Activated T-helper 17 cell treated with anti-CD3 and anti-CD28 coated beads, Interleukin-2, amount 50 U/mL, for 72 hours (primary cell): ENCODE results near the gene LMNTD2. TPM values are rescaled to one million over a fixed set of nuclear protein-coding genes. Genes with fewer than 3 reads are reported as not detected.
A peak's percentile ranks its signal among the peaks of the same experiment; 100 is the strongest.

Source experiments
- ATAC-seq: fragments of 150-1000 bp; cut with Tn5 transposase; replicated peaks from 2 replicates; pipeline ENCODE4 v1.10.0; 2021; ENCODE audit warnings: mild to moderate bottlenecking, moderate library complexity
- H3K27ac Mint-ChIP-seq: one replicate; pipeline ENCODE4 v1.8.0; 2022; ENCODE audit warnings: mixed read lengths
- H3K27me3 Mint-ChIP-seq: one replicate; pipeline ENCODE4 v1.8.0; 2022; ENCODE audit warnings: mixed read lengths
- H3K36me3 Mint-ChIP-seq: one replicate; pipeline ENCODE4 v1.8.0; 2022; ENCODE audit warnings: low read depth, mild to moderate bottlenecking, mixed read lengths
- H3K4me1 Mint-ChIP-seq: one replicate; pipeline ENCODE4 v1.8.0; 2022; ENCODE audit warnings: mixed read lengths
- H3K4me3 Mint-ChIP-seq: one replicate; pipeline ENCODE4 v1.8.0; 2022; ENCODE audit warnings: mild to moderate bottlenecking, mixed read lengths
- H3K9me3 Mint-ChIP-seq: one replicate; pipeline ENCODE4 v1.8.0; 2022; ENCODE audit warnings: mixed read lengths
- total RNA-seq, 2 donors: library from RNA; stranded (reverse); gene quantifications; one replicate each; pipeline ENCODE4 v1.2.3, GENCODE V29; 2022

LMNTD2 gene
- total RNA-seq, 2 donors from 2014 or later: 2.7 to 6.6 TPM

DNA sequence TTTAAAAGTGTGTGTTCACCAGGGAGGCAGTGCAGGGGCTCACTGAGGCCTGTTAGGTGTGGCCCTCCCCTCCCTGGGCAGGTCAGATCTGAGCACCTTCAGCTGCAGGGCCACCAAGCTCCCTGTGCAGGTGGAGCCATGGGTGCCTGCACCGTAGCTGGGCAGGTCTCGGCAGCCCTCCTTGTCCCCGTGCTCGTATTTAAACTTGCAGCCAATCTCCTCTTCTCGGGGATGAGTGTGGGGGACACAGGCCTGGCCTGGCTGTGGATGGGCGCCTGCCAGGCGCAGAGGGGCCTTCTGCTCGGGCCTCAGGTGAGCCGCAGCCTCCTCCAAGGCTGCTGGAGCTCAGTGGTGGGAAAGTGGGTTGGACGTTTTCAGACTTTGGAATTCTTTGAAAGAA, 34.9 kb upstream of the LMNTD2 start:
- Mint-ChIP-seq H3K36me3 (peaks cover 93% of the 10 kb centered on the region), H3K4me3 (no peak overlapping the region), H3K27ac (no peak overlapping the region), H3K27me3 (no peaks in the 10 kb centered on the region), H3K4me1 (peaks cover 5% of the 10 kb centered on the region), H3K9me3 (no peaks in the 10 kb centered on the region)
- ATAC-seq: no peak

DNA sequence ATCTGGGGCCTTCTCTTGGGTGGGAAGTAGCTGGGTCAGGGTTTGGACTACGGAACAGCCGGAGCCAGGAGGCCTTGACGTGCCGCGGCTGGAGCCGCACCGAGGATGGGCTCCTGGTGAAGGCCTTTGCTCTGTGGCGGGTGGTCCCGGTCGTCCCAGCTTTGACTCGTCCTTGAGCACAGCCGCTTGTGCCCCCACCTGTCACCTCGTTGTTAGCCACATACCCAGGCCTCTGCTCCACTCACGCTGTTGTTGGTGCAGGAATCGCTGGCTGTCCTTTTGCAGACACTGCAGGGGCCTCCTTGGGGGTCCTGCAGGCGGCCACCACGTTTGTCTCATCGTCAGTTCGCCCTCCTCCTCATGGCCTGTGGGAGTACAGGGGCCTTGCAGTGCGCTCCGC, 32.8 kb upstream of the LMNTD2 start:
- H3K36me3 Mint-ChIP-seq: peaks cover 93% of the 10 kb centered on the region
- no peak overlapping the region for H3K4me3 Mint-ChIP-seq
- no peaks in the 10 kb centered on the region for H3K27me3 Mint-ChIP-seq
- H3K27ac Mint-ChIP-seq: no peak overlapping the region
- peaks cover 5% of the 10 kb centered on the region for H3K4me1 Mint-ChIP-seq
- no peaks in the 10 kb centered on the region for H3K9me3 Mint-ChIP-seq
- no peak for ATAC-seq

DNA sequence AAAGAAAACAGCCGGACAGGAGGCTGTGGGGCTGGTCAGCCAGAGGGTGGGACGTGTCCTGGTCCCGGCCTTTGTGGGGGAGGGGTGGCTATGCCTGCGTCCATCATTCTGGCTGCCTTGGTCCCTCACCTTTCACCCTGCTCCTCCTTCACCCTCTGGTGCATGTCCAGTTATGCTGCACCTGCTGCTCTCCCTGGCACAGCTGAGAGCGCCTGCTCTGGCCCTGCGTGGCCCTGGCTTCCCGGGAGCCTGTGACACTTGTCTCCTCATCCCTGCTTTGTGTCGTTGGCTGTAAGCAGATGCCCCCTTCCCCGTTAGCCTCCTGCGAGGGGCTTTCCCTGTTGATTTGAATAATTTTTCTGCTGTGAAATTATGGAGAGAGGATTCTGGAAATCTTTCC, 32.4 kb upstream of the LMNTD2 start:
- H3K27me3 Mint-ChIP-seq: no peaks in the 10 kb centered on the region
- no peak overlapping the region for H3K27ac Mint-ChIP-seq
- H3K4me1 Mint-ChIP-seq: peaks cover 5% of the 10 kb centered on the region
- peaks cover 93% of the 10 kb centered on the region for H3K36me3 Mint-ChIP-seq
- no peak overlapping the region for H3K4me3 Mint-ChIP-seq
- ATAC-seq: no peak
- H3K9me3 Mint-ChIP-seq: no peaks in the 10 kb centered on the region

DNA sequence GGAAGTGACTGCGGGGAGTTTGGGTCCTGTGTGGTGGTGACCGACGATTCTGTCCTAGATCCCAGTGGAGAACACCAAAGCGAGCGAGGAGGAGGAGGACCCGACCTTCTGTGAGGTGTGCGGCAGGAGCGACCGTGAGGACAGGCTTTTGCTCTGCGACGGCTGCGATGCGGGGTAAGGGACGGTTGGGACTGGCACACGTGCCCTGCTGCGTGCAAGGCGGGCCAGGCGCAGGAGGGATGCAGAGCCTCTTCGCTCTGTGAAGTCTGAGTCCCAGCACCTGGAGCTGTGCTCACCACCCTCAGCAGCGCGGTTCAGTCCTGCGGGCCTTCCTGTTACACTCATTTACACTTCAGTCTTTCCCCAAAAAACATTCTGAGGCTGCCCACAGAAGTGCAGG, 32.0 kb upstream of the LMNTD2 start:
- ATAC-seq: no peak
- H3K4me1 Mint-ChIP-seq: peaks cover 7% of the 10 kb centered on the region
- H3K27ac Mint-ChIP-seq: no peak overlapping the region
- no peaks in the 10 kb centered on the region for H3K27me3 Mint-ChIP-seq
- H3K36me3 Mint-ChIP-seq: peaks cover 97% of the 10 kb centered on the region
- H3K4me3 Mint-ChIP-seq: no peak overlapping the region
- no peaks in the 10 kb centered on the region for H3K9me3 Mint-ChIP-seq

GRCh38 chr11:590997-591396, 30.5 kb upstream of the LMNTD2 start:
- Mint-ChIP-seq H3K4me3 (no peak overlapping the region), H3K27ac (no peak overlapping the region), H3K27me3 (no peaks in the 10 kb centered on the region), H3K4me1 (peaks cover 11% of the 10 kb centered on the region), H3K36me3 (peaks cover 93% of the 10 kb centered on the region), H3K9me3 (no peaks in the 10 kb centered on the region)
- ATAC-seq: no peak

GRCh38 chr11:589798-590197, 29.3 kb upstream of the LMNTD2 start:
- Mint-ChIP-seq H3K27ac (no peak overlapping the region), H3K9me3 (no peaks in the 10 kb centered on the region), H3K36me3 (peaks cover 85% of the 10 kb centered on the region), H3K27me3 (no peaks in the 10 kb centered on the region), H3K4me3 (no peak overlapping the region), H3K4me1 (peaks cover 11% of the 10 kb centered on the region)
- no peak for ATAC-seq

DNA sequence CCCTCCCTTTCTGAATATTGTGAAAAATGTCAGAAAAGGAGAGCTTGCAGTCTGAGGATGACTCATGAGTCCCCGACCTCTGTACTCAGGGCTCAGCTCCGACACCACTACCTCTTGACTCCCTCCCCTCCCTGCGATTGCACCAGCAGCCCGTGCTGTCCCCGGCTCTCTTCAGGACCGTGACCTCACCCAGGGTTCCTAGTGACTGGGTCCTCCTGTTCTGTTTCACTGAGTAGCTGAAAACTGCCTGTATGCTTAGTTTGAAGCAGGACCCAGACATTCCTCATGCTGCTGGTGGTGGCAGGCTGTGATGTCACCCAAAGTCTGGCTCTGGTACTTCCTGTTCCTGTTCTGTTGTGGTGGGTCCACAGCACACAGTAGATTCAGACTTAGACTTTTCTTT, 27.4 kb upstream of the LMNTD2 start:
- ATAC-seq: peak; percentile 98
- Mint-ChIP-seq H3K27me3 (no peaks in the 10 kb centered on the region), H3K4me1 (peaks cover 11% of the 10 kb centered on the region), H3K36me3 (peaks cover 81% of the 10 kb centered on the region), H3K9me3 (no peaks in the 10 kb centered on the region), H3K4me3 (peak overlapping the region; percentile 68), H3K27ac (peak overlapping the region; percentile 87)

DNA sequence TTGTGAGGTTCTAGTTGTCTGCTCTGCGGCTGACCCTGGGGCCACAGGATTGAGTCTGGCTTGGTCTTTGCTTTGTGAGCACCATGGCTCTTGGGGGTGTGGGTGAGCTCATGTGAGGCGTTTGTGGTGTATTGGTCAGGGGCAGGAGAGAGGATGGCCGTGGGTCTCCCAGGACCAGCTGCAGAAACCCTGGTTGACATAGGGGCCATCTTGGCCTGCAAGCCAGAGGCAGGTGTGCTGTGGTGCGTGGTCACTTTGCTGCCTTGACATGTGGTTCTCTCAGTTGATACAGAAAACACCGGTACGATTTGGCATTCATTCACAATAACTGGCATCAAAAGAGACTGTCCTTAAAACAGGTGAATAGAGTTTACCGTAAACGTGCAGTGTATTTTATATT, 27.0 kb upstream of the LMNTD2 start:
- peak overlapping the region; percentile 87 for H3K27ac Mint-ChIP-seq

GRCh38 chr11:586376-587316, 26.1 kb upstream of the LMNTD2 start:
- peaks cover 13% of the 10 kb centered on the region for H3K4me1 Mint-ChIP-seq
- no peaks in the 10 kb centered on the region for H3K9me3 Mint-ChIP-seq
- H3K27ac Mint-ChIP-seq: peak overlapping the region; percentile 41
- no peaks in the 10 kb centered on the region for H3K27me3 Mint-ChIP-seq
- no peak for ATAC-seq
- H3K36me3 Mint-ChIP-seq: peaks cover 81% of the 10 kb centered on the region
- peak overlapping the region; percentile 68 for H3K4me3 Mint-ChIP-seq

More for the DNA sequence above, 27.0 kb upstream of the LMNTD2 start:
- H3K4me3 Mint-ChIP-seq: peak overlapping the region; percentile 68
- peaks cover 81% of the 10 kb centered on the region for H3K36me3 Mint-ChIP-seq
- H3K9me3 Mint-ChIP-seq: no peaks in the 10 kb centered on the region
- peaks cover 11% of the 10 kb centered on the region for H3K4me1 Mint-ChIP-seq
- ATAC-seq: peak; percentile 43
- H3K27me3 Mint-ChIP-seq: no peaks in the 10 kb centered on the region

DNA sequence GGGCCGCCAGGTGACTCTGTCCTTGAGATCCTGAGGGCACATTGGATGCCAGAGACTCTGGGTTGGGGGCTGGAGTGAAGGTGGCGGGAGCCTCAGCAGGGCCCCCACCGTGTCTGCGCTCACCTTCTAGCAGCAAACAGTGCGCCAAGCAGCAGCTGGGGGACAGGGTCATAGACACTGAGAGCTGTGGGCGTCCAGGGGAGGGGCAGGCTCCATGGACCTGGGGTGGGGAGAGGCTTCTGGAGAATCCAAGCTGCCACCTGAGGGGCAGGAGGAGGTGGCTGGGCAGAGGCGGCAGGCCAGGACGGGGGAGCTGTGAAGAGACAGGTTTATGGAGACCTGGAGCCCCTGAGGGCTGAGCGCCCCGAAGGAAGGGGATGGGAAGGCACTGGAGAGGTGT, 23.7 kb upstream of the LMNTD2 start:
- Mint-ChIP-seq H3K4me3 (no peak overlapping the region), H3K27me3 (no peaks in the 10 kb centered on the region), H3K4me1 (peaks cover 19% of the 10 kb centered on the region), H3K27ac (no peak overlapping the region), H3K36me3 (peaks cover 73% of the 10 kb centered on the region), H3K9me3 (no peaks in the 10 kb centered on the region)
- no peak for ATAC-seq

- Mint-ChIP-seq H3K4me3 (no peak overlapping the region), H3K27ac (no peak overlapping the region)
Observed at GRCh38 chr11:581752-582151, 21.2 kb upstream of the LMNTD2 start.

DNA sequence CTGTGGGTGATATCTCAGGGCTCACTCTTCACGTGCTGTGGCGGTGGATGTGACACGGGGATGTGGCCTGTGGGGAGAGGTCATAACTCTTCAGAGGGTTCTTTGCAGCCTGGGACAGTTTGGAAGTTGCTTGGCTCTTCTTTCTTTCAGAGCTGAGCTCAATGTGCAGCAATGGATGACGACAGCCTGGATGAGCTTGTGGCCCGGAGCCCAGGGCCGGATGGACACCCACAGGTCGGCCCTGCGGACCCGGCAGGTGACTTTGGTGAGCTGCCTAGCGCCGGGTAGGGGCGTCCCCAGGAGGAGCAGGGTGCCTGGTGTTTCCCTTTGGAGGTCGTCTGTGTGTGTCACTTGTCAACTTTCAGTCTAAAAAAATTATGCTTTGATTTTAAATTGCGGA, 20.8 kb upstream of the LMNTD2 start:
- Mint-ChIP-seq H3K4me1 (peaks cover 11% of the 10 kb centered on the region), H3K9me3 (no peaks in the 10 kb centered on the region), H3K4me3 (no peak overlapping the region), H3K27me3 (no peaks in the 10 kb centered on the region), H3K36me3 (peaks cover 67% of the 10 kb centered on the region), H3K27ac (peak overlapping the region; percentile 9)
- ATAC-seq: no peak

More at GRCh38 chr11:581752-582151, 21.2 kb upstream of the LMNTD2 start:
- peaks cover 69% of the 10 kb centered on the region for H3K36me3 Mint-ChIP-seq
- H3K27me3 Mint-ChIP-seq: no peaks in the 10 kb centered on the region
- no peak for ATAC-seq
- no peaks in the 10 kb centered on the region for H3K9me3 Mint-ChIP-seq
- peaks cover 13% of the 10 kb centered on the region for H3K4me1 Mint-ChIP-seq

DNA sequence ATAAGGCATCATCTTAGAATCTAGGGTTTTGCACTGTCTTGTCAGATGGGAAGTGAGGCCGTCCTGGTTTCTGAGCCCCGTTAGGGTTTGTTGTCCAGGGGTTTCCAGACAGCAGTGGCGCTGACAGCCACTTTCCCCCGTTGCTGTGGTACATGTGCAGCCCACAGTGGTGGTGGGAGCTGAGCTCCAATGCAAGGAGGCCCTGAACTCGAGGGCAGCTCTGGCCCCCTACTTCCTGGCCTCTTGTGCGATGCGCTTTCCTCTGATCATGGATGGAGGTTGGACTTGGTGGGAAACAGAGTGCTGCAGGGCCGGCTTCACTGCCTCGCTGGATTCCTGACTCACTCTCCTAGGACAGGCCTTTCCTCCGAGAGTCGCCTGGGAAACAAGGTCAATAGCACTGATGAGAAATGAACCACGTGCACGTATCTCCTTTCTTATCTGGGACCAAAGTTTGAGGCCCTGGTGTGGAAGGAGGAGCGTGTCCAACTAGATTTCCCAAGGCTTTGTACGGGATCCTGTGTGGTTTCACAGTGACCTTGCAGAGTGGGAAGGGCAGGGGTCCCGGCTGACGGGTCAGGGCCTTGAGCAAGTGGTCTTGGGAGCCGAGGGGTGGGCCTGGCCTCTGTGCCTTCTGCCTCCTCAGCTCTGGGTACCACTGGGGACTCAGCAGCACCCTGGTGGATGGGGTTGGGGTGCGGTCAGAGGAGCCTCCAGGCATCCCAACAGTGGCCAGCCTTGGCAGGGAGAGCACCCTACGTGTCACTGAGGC, 19.5 kb upstream of the LMNTD2 start:
- Mint-ChIP-seq H3K9me3 (no peaks in the 10 kb centered on the region), H3K27me3 (no peaks in the 10 kb centered on the region), H3K4me1 (peaks cover 10% of the 10 kb centered on the region), H3K36me3 (peaks cover 69% of the 10 kb centered on the region), H3K4me3 (peak overlapping the region; percentile 87), H3K27ac (no peak overlapping the region)
- no peak for ATAC-seq

DNA sequence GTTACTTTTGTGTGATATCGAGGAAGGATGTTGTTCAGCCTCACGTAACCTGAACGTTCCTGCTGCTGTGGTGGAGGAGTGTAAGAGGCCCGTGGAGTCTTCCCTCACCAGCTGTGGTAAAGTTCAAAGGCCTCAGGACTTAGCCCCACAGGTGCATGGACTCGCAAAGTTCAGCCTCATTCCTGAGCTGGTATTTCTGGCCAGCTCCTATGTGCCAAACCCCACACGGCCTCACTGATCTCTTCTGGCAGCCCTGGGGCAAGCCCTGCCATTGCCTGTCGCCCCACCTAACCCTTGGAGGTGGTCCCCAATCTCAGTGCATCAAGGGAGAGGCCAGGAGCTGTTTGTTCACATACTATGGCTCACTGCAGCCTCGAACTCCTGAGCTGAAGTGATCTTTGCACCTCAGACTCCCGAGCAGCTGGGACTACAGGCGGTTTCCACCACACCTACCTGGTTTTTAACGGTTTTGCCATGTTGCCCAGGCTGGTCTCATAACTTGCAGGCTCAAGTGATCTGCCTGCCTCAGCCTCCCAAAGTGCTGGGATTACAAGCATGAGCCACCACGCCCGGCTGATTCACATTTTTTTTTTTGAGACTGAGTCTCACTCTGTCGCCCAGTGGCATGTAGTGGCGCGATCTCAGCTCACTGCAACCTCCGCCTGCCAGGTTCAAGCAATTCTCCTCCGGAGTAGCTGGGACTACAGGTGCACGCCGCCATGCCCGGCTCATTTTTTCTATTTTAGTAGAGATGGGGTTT, 17.9 kb upstream of the LMNTD2 start:
- Mint-ChIP-seq H3K4me1 (peaks cover 20% of the 10 kb centered on the region), H3K27me3 (no peaks in the 10 kb centered on the region), H3K9me3 (no peaks in the 10 kb centered on the region), H3K4me3 (peak overlapping the region; percentile 87), H3K27ac (peak overlapping the region; percentile 90), H3K36me3 (peaks cover 62% of the 10 kb centered on the region)
- ATAC-seq: no peak
